Kidney epithelial cell (primary cell): ENCODE results near the gene ARHGEF7. TPM values are rescaled to one million over a fixed set of nuclear protein-coding genes. Genes with fewer than 3 reads are reported as not detected.

Experiments
- DNase-seq: peaks from one replicate; pipeline ENCODE4 v3.0.0-alpha.2; 2010; ENCODE audit warnings: low read depth
- H3K27me3 ChIP-seq: 2 replicates; pipeline ENCODE4 v1.6.0; 2011; ENCODE audit warnings: low read length; ENCODE audit not compliant: control insufficient read depth, insufficient read depth
- H3K36me3 ChIP-seq: 2 replicates; pipeline ENCODE4 v1.5.1; 2011; ENCODE audit warnings: low read length; ENCODE audit not compliant: control insufficient read depth, insufficient read depth
- H3K4me3 ChIP-seq: 2 replicates; pipeline ENCODE4 v1.5.1; 2011; ENCODE audit warnings: low read depth, mild to moderate bottlenecking, control low read depth, low read length
- total RNA-seq: library from RNA; depleted of rRNA; stranded (reverse); fragments of >200 nt; gene quantifications from 2 replicates; pipeline ENCODE4 v1.2.3, GENCODE V29; 2015
- TF ChIP-seq, protein P1 (sequence below): IDR thresholded peaks from 2 replicates; pipeline ENCODE4 v1.5.1; 2011; ENCODE audit warnings: mild to moderate bottlenecking, moderate library complexity, low read length, control low read depth, inconsistent platforms; ENCODE audit not compliant: insufficient read depth, poor library complexity, severe bottlenecking

The ARHGEF7 gene
- total RNA-seq, 1 donor from 2014 or later: 32.4 TPM

DNA sequence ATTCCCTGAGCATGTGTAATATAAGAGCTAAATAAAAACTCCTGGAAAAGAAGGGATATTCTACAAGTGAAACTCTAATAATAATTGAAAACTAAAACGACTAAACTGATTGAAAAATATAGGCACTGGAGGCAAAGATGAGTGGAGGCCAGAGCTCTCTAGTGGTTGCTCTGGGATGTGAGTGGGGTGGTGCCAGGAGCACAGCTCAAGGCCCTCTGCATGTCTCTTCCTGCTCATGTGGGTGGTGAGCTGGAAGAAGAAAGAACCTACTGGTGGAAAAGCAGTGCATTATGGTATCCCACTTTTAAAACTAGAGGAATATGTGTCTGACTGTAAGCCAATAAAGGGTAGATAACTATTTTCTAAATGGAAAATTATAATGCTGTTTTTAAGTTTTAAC lies 15.8 kb upstream of the ARHGEF7 start:
- DNase-seq: no peak
- H3K36me3 ChIP-seq: no peaks in the 10 kb centered on the region
- H3K27me3 ChIP-seq: peaks cover 16% of the 10 kb centered on the region

DNA sequence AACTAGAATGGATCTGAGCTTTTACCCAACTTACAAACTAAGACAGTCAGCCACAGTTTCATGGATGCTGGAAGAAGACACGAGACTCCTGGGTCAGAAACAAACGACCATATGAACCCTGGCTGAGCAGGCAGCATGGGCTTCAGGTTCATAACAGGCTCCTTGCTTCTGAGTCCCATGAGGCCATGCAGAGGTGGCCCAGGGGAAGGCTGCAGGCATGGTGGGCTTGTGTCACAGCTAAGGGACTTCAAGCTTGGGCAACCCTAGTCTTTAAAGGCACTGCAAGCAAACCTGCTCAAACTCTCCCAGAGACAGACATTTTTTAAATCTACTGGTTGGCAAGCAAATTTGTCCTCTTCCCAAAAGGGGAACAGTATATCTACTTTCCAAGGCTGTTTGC lies 5.1 kb upstream of the ARHGEF7 start:
- DNase-seq: no peak
- TF ChIP-seq, protein P1, sequence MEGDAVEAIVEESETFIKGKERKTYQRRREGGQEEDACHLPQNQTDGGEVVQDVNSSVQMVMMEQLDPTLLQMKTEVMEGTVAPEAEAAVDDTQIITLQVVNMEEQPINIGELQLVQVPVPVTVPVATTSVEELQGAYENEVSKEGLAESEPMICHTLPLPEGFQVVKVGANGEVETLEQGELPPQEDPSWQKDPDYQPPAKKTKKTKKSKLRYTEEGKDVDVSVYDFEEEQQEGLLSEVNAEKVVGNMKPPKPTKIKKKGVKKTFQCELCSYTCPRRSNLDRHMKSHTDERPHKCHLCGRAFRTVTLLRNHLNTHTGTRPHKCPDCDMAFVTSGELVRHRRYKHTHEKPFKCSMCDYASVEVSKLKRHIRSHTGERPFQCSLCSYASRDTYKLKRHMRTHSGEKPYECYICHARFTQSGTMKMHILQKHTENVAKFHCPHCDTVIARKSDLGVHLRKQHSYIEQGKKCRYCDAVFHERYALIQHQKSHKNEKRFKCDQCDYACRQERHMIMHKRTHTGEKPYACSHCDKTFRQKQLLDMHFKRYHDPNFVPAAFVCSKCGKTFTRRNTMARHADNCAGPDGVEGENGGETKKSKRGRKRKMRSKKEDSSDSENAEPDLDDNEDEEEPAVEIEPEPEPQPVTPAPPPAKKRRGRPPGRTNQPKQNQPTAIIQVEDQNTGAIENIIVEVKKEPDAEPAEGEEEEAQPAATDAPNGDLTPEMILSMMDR: no peak
- Histone ChIP-seq H3K36me3 (no peaks in the 10 kb centered on the region), H3K4me3 (no peak overlapping the region), H3K27me3 (peaks cover 37% of the 10 kb centered on the region)

More for the DNA sequence above, 15.8 kb upstream of the ARHGEF7 start:
- TF ChIP-seq, protein P1: no peak
- no peak overlapping the region for H3K4me3 ChIP-seq

DNA sequence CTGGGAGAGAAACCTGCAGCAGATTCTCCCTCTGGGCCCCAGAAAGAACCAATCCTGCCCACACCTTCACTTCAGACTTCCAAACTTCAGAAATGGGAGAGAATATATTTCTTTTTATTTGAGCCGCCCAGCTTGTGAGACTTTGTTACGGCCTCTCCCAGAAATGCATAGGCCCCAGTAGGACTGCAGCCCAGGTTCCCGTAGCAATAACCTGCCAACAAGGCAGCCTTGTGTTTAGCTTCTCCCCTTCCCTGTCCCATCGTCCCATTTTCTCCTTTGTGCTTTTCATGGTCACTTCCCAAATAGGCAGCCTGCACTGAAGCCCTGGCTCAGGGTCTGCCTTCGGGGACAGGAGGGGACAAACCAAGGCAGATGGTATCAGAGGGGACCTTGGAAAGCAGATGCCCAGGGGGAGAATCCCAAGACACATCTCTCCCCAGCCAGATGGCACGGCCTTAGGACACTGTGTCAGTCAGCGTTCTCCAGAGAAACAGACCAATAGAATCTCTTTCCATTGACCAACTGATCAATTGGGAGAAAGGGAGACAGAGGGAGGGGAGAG lies 3.7 kb upstream of the ARHGEF7 start:
- DNase-seq: no peak
- no peak overlapping the region for H3K4me3 ChIP-seq
- H3K36me3 ChIP-seq: no peaks in the 10 kb centered on the region
- TF ChIP-seq, protein P1: no peak
- peaks cover 45% of the 10 kb centered on the region for H3K27me3 ChIP-seq

DNA sequence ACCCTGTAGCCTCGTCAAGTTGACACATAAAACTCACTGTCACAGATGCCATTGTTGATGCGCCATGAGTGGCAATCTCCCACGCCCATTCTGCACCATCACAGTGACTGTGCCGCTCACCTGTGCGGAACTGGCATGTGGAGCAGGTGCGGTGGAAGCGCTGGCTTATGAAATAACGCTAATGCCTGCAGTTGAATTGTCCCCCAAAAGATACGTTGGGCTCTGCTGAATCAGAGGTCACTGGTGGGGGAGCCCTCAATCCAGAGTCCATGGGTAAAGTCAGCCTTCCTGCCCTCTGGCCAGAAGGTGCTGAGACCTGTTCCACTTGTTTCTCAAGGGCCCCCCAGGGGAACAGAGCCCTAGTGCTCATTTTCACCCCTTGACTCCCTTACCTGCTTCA lies 2.9 kb upstream of the ARHGEF7 start:
- Histone ChIP-seq H3K27me3 (peaks cover 48% of the 10 kb centered on the region), H3K4me3 (no peak overlapping the region), H3K36me3 (no peaks in the 10 kb centered on the region)
- TF ChIP-seq, protein P1: no peak
- no peak for DNase-seq

DNA sequence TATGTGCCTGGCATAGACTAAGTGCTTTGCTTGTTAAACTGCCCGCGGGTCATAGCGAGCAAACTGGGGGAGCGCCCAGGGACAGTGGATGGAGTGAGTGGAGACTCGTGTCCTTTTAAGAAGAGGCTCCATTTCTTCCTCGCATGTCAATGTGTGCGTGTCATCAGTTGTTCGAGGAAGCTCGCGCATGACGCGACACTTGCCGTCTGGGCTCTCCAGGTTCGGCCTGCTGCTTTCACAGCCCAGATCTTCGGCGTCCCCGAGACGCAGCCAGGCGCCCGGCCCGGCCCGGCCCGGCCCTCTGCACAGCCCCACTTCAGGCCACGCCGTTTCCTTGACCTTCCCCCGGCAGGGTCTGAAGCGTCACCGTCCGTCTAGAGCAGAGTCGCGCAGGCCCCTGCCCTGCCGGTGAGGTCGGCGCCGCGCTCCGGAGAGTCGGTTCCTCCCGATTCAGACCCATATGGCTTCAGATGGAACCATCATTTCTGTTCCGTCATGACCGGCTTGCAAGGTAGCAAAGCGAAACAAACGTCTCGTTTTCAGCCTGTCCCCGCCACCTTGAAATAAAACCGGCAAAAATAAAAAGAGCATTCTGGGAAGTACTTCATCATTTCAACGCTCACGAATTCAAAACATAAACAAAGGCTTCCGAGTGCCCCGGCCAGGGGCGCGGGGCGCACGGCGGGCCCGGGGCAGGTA lies 599 bp upstream of the ARHGEF7 start:
- TF ChIP-seq, protein P1: no peak
- H3K36me3 ChIP-seq: no peaks in the 10 kb centered on the region
- peak overlapping the region; percentile 36 for H3K4me3 ChIP-seq
- H3K27me3 ChIP-seq: peaks cover 53% of the 10 kb centered on the region
- no peak for DNase-seq
